Ovary (tissue), 9 donors: ENCODE data around the gene CSNK2A1. TPM values are rescaled to one million over a fixed set of nuclear protein-coding genes. Genes with fewer than 3 reads are reported as not detected.

Source experiments
- DNase-seq, 5 donors: peaks; one replicate each; pipeline ENCODE4 v3.0.0-alpha.2; 2019 to 2020
- H3K27ac ChIP-seq, 2 donors: fragments of 200-600 bp; one replicate each; pipeline versions ENCODE4 v1.5.1 to v1.8.0; 2019 to 2022
- H3K27me3 ChIP-seq: fragments of 200-600 bp; one replicate; pipeline ENCODE4 v1.8.0; 2022
- H3K36me3 ChIP-seq: fragments of 200-600 bp; sonication (generic); one replicate; pipeline ENCODE4 v1.5.1; 2019
- H3K4me1 ChIP-seq: one replicate; pipeline ENCODE4 v1.8.1; 2013; ENCODE audit warnings: mild to moderate bottlenecking, moderate library complexity; ENCODE audit not compliant: insufficient read depth
- H3K4me3 ChIP-seq: fragments of 200-600 bp; sonication (generic); one replicate; pipeline ENCODE4 v1.5.1; 2017
- H3K9me3 ChIP-seq, 2 donors: fragments of 200-600 bp in 1 of 2; sonication (generic) in 1 of 2; one replicate each; pipeline versions ENCODE4 v1.5.1 to v1.8.1; 2013 to 2019; ENCODE audit warnings: mild to moderate bottlenecking in 1 of 2, moderate library complexity in 1 of 2
- CTCF ChIP-seq, 3 donors: fragments of 450-650 bp in 2 of 3; fragments of 200-600 bp in 1 of 3; IDR thresholded peaks; one replicate each; pipeline versions ENCODE4 v1.5.1 to v1.8.0; 2016 to 2022; ENCODE audit warnings: antibody characterized with exemption in 3 of 3, mild to moderate bottlenecking in 1 of 3
- EP300 ChIP-seq: sonication (generic); formaldehyde crosslinking; IDR thresholded peaks from one replicate; pipeline ENCODE4 v1.6.1; 2017; ENCODE audit warnings: antibody characterized with exemption
- POLR2A ChIP-seq: fragments of 450-650 bp; IDR thresholded peaks from one replicate; pipeline ENCODE4 v1.6.1; 2017; ENCODE audit warnings: antibody characterized with exemption, mild to moderate bottlenecking, moderate library complexity
- WGBS, 3 donors: extraction: QIAGEN DNeasy Blood & Tissue Kit in 1 of 3; methylation state at CpG; one replicate each; pipeline versions ENCODE4 v1.1.5 to v1.1.7; 2013 to 2017; 5-methylcytosine and 5-hydroxymethylcytosine counted together
- intact Hi-C, 4 donors: fragments of 100-400 bp; cut with DNase I; formaldehyde crosslinking; loops; one replicate each; pipeline versions ENCODE4 v1.11.0 to v1.15.1; 2022 to 2023
- polyA plus RNA-seq, 2 donors: library from polyadenylated mRNA; stranded (reverse); fragments of 200-250 nt in 1 of 2; fragments of 350-450 nt in 1 of 2; fragmentation: Illumina TruSeq in 1 of 2; extraction: RNeasy Lipid Tissue Mini Kit (QIAGEN cat#74804) in 1 of 2; gene quantifications; one replicate each; pipeline ENCODE4 v1.2.3, GENCODE V29; 2013 to 2014
- total RNA-seq, 7 donors: library from RNA; depleted of rRNA in 2 of 7; stranded (reverse); fragments of >200 nt in 2 of 7; fragmentation: NEBNext Ultra II Directional in 3 of 7; extraction: Animal tissue kit (Norgen Biotek cat#: 25700) in 3 of 7; gene quantifications; one replicate each; pipeline versions ENCODE4 v1.1.0 to v1.2.4, GENCODE V29; 2016 to 2023
- donor health status: DM: no; HTN: no; CAD: no; lungs with moderate emphysema.
- donor health status: DM: no; HTN: no; CAD: no.
- donor health status: Bipolar disorder and iron deficiency.
- donor health status: DM: yes; HTN: yes; CAD: no.
- donor health status: DM: no; HTN: no; CAD: no.
- donor health status: DM: yes; HTN: yes; CAD: no.

Gene CSNK2A1
- total and polyA plus RNA-seq, 9 donors, result 35.8 to 145 (median 95.7) TPM

GRCh38 chr20:536426-537010 lies 7.1 kb downstream of the CSNK2A1 start:
- Histone ChIP-seq H3K36me3 (no peaks in the 10 kb centered on the region), H3K4me3 (no peak overlapping the region), H3K4me1 (peaks cover 9% of the 10 kb centered on the region), H3K27me3 (no peaks in the 10 kb centered on the region), H3K27ac (no peak overlapping the region), H3K9me3 (no peaks in the 10 kb centered on the region)
- WGBS, 3 donors, result 41 to 48% (median 48%) methylated on average over 7 of the region's 7 CpGs
- DNase-seq, result no peak
- intact Hi-C loops, result no loop called here
- TF ChIP-seq POLR2A (no peak), CTCF (IDR thresholded peaks at IDR 0.05) (no peak), EP300 (no peak)

GRCh38 chr20:535958-536357 lies 7.6 kb downstream of the CSNK2A1 start:
- peaks cover 9% of the 10 kb centered on the region for H3K4me1 ChIP-seq

GRCh38 chr20:533526-533925 lies 10.1 kb downstream of the CSNK2A1 start:
- WGBS, 3 donors, result 88 to 92% (median 90%) methylated on average over 5 of the region's 5 CpGs
- H3K27ac ChIP-seq, result no peak overlapping the region
- no peaks in the 10 kb centered on the region for H3K27me3 ChIP-seq
- DNase-seq, result no peak
- intact Hi-C loops, result no loop called here
- no peaks in the 10 kb centered on the region for H3K9me3 ChIP-seq
- H3K4me1 ChIP-seq, result peaks cover 6% of the 10 kb centered on the region
- H3K36me3 ChIP-seq, result no peaks in the 10 kb centered on the region
- TF ChIP-seq POLR2A (no peak), EP300 (no peak), CTCF (IDR thresholded peaks at IDR 0.05) (no peak)
- H3K4me3 ChIP-seq, result no peak overlapping the region

More at GRCh38 chr20:535958-536357, 7.6 kb downstream of the CSNK2A1 start:
- DNase-seq, result no peak
- no peak overlapping the region for H3K4me3 ChIP-seq
- no peak for TF ChIP-seq EP300
- no peak for TF ChIP-seq CTCF (IDR thresholded peaks at IDR 0.05)
- TF ChIP-seq POLR2A, result no peak
- no peaks in the 10 kb centered on the region for H3K27me3 ChIP-seq
- H3K9me3 ChIP-seq, result no peaks in the 10 kb centered on the region
- H3K27ac ChIP-seq, result no peak overlapping the region
- 11 to 22% (median 14%) methylated on average over 3 of the region's 3 CpGs for WGBS, 3 donors
- intact Hi-C loops, result no loop called here
- no peaks in the 10 kb centered on the region for H3K36me3 ChIP-seq

GRCh38 chr20:532530-532929 lies 11.1 kb downstream of the CSNK2A1 start:
- H3K4me1 ChIP-seq, result peaks cover 6% of the 10 kb centered on the region
- H3K36me3 ChIP-seq, result no peaks in the 10 kb centered on the region
- TF ChIP-seq CTCF (IDR thresholded peaks at IDR 0.05), result no peak
- no peak for TF ChIP-seq EP300
- no peak for TF ChIP-seq POLR2A
- no peaks in the 10 kb centered on the region for H3K27me3 ChIP-seq
- intact Hi-C loops, result no loop called here
- no peaks in the 10 kb centered on the region for H3K9me3 ChIP-seq
- DNase-seq, result no peak
- no peak overlapping the region for H3K4me3 ChIP-seq
- WGBS, 3 donors, result 59 to 73% (median 61%) methylated on average over 4 of the region's 4 CpGs
- no peak overlapping the region for H3K27ac ChIP-seq
